ENCODE results near the gene ZBTB1. TPM values are rescaled to one million over a fixed set of nuclear protein-coding genes. Genes with fewer than 3 reads are reported as not detected.

Gene ZBTB1
- total RNA-seq, 1 donor = 67.7 TPM

GRCh38 chr14:64541972-64542835 is 37.6 kb downstream of the ZBTB1 start:
- no peak overlapping the region for H3K27ac ChIP-seq (ENCODE audit: low read depth, low read length)
- H2AFZ ChIP-seq (ENCODE audit: low read length) = peak overlapping the region; percentile 6
- no peaks in the 10 kb centered on the region for H3K36me3 ChIP-seq (ENCODE audit: insufficient read depth, low read length)
- DNase-seq (ENCODE audit: insufficient read length, low spot score, missing footprints) = no peak
- no peaks in the 10 kb centered on the region for H3K79me2 ChIP-seq (ENCODE audit: insufficient read depth, low read length)
- peak overlapping the region; percentile 39 for H3K4me2 ChIP-seq (ENCODE audit: insufficient read depth, low read length)
- TF ChIP-seq, protein P1, sequence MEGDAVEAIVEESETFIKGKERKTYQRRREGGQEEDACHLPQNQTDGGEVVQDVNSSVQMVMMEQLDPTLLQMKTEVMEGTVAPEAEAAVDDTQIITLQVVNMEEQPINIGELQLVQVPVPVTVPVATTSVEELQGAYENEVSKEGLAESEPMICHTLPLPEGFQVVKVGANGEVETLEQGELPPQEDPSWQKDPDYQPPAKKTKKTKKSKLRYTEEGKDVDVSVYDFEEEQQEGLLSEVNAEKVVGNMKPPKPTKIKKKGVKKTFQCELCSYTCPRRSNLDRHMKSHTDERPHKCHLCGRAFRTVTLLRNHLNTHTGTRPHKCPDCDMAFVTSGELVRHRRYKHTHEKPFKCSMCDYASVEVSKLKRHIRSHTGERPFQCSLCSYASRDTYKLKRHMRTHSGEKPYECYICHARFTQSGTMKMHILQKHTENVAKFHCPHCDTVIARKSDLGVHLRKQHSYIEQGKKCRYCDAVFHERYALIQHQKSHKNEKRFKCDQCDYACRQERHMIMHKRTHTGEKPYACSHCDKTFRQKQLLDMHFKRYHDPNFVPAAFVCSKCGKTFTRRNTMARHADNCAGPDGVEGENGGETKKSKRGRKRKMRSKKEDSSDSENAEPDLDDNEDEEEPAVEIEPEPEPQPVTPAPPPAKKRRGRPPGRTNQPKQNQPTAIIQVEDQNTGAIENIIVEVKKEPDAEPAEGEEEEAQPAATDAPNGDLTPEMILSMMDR (IDR thresholded peaks at IDR 0.05; ENCODE audit: extremely low read depth, low read depth, low read length) = no peak
- H3K9me3 ChIP-seq (ENCODE audit: low read depth, low read length) = peaks cover 10% of the 10 kb centered on the region
- H4K20me1 ChIP-seq (ENCODE audit: insufficient read depth, low read length) = no peaks in the 10 kb centered on the region
- peaks cover 5% of the 10 kb centered on the region for H3K4me1 ChIP-seq (ENCODE audit: insufficient read depth, low read length)
- H3K4me3 ChIP-seq (ENCODE audit: insufficient read depth, low read length) = peak overlapping the region; percentile 53
- H3K27me3 ChIP-seq (ENCODE audit: insufficient read depth, low read length) = peaks cover 20% of the 10 kb centered on the region

DNA sequence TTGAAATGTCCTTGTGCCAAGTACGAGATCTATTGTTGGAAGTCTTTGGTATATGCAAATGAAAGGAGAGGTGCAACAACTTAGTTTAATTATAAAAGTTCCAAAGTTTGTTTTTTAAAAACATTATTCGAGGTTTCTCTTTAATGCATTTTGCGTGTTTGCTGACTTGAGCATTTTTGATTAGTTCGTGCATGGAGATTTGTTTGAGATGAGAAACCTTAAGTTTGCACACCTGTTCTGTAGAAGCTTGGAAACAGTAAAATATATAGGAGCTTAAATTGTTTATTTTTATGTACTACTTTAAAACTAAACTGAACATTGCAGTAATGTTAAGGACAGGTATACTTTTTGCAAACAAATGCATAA is 38.2 kb downstream of the ZBTB1 start:
- no peak for DNase-seq (ENCODE audit: insufficient read length, low spot score, missing footprints)
- H4K20me1 ChIP-seq (ENCODE audit: insufficient read depth, low read length) = no peaks in the 10 kb centered on the region
- H3K4me2 ChIP-seq (ENCODE audit: insufficient read depth, low read length) = peak overlapping the region; percentile 39
- H3K27ac ChIP-seq (ENCODE audit: low read depth, low read length) = no peak overlapping the region
- peaks cover 5% of the 10 kb centered on the region for H3K4me1 ChIP-seq (ENCODE audit: insufficient read depth, low read length)
- no peaks in the 10 kb centered on the region for H3K36me3 ChIP-seq (ENCODE audit: insufficient read depth, low read length)
- H3K9me3 ChIP-seq (ENCODE audit: low read depth, low read length) = peaks cover 10% of the 10 kb centered on the region
- H2AFZ ChIP-seq (ENCODE audit: low read length) = no peak overlapping the region
- H3K4me3 ChIP-seq (ENCODE audit: insufficient read depth, low read length) = no peak overlapping the region
- TF ChIP-seq, protein P1 (IDR thresholded peaks at IDR 0.05; ENCODE audit: extremely low read depth, low read depth, low read length) = no peak
- H3K79me2 ChIP-seq (ENCODE audit: insufficient read depth, low read length) = no peaks in the 10 kb centered on the region
- peaks cover 20% of the 10 kb centered on the region for H3K27me3 ChIP-seq (ENCODE audit: insufficient read depth, low read length)

DNA sequence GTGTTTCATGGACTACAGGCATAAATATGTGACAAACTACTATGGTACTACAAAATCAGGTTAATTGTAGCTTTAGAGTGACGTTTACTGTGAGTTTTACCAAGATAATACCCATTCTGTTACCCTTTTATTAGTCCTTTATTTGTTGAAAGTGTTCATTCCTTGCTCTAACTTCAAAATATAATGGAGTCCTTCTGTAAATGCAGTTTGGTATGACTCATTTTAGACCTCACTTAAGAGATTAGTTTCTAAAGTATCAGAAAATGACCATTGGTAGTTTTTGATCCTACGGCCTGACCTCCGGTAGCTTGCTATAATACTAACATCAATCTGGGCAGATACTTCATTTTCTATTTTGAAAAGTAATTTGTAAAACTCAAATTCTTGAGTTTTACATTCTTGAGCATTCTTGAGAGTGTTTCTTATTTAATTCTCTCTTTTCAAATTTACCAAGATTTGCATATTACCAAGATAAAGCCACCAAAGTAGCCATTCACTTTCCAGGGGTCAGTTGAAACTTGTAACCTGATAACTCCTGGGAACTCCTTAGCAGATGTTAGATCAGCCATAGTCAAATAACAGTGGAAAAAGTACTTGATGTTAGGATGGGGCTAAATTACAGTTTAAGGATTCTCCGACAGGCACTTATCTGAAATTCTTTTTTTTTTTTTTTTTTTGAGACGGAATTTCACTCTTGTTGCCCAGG is 40.2 kb downstream of the ZBTB1 start:
- Histone ChIP-seq H3K36me3 (ENCODE audit: insufficient read depth, low read length) (no peaks in the 10 kb centered on the region), H3K9me3 (ENCODE audit: low read depth, low read length) (peaks cover 10% of the 10 kb centered on the region), H3K4me2 (ENCODE audit: insufficient read depth, low read length) (no peak overlapping the region), H3K27ac (ENCODE audit: low read depth, low read length) (no peak overlapping the region), H4K20me1 (ENCODE audit: insufficient read depth, low read length) (no peaks in the 10 kb centered on the region), H3K4me1 (ENCODE audit: insufficient read depth, low read length) (peaks cover 5% of the 10 kb centered on the region), H3K79me2 (ENCODE audit: insufficient read depth, low read length) (no peaks in the 10 kb centered on the region), H2AFZ (ENCODE audit: low read length) (no peak overlapping the region), H3K27me3 (ENCODE audit: insufficient read depth, low read length) (peaks cover 24% of the 10 kb centered on the region), H3K4me3 (ENCODE audit: insufficient read depth, low read length) (no peak overlapping the region)
- no peak for DNase-seq (ENCODE audit: insufficient read length, low spot score, missing footprints)
- TF ChIP-seq, protein P1 (IDR thresholded peaks at IDR 0.05; ENCODE audit: extremely low read depth, low read depth, low read length) = no peak

- no peaks in the 10 kb centered on the region for H3K36me3 ChIP-seq (ENCODE audit: insufficient read depth, low read length)
- no peaks in the 10 kb centered on the region for H3K9me3 ChIP-seq (ENCODE audit: low read depth, low read length)
- no peak overlapping the region for H3K4me2 ChIP-seq (ENCODE audit: insufficient read depth, low read length)
- peaks cover 26% of the 10 kb centered on the region for H3K27me3 ChIP-seq (ENCODE audit: insufficient read depth, low read length)
- no peak for DNase-seq (ENCODE audit: insufficient read length, low spot score, missing footprints)
- no peak overlapping the region for H3K27ac ChIP-seq (ENCODE audit: low read depth, low read length)
- no peaks in the 10 kb centered on the region for H3K4me1 ChIP-seq (ENCODE audit: insufficient read depth, low read length)
- no peaks in the 10 kb centered on the region for H3K79me2 ChIP-seq (ENCODE audit: insufficient read depth, low read length)
- TF ChIP-seq, protein P1 (IDR thresholded peaks at IDR 0.05; ENCODE audit: extremely low read depth, low read depth, low read length) = no peak
- H2AFZ ChIP-seq (ENCODE audit: low read length) = no peak overlapping the region
- H4K20me1 ChIP-seq (ENCODE audit: insufficient read depth, low read length) = no peaks in the 10 kb centered on the region
- H3K4me3 ChIP-seq (ENCODE audit: insufficient read depth, low read length) = no peak overlapping the region
Observed at GRCh38 chr14:64549016-64549415, 44.4 kb downstream of the ZBTB1 start.

Measured in osteoblast (primary cell).